ENCODE measurements around the gene NOC4L. TPM values are rescaled to one million over a fixed set of nuclear protein-coding genes. Genes with fewer than 3 reads are reported as not detected.

NOC4L gene
- total RNA-seq, 1 donor from 2014 or later = 10.0 TPM

GRCh38 chr12:132161796-132162507, 17.7 kb downstream of the NOC4L start:
- Histone ChIP-seq H3K4me3 (ENCODE audit: low read depth, low read length) (no peak overlapping the region), H3K36me3 (ENCODE audit: control insufficient read depth, insufficient read depth, low read length) (no peaks in the 10 kb centered on the region), H3K27me3 (ENCODE audit: control insufficient read depth, insufficient read depth, low read length) (no peaks in the 10 kb centered on the region)
- FAIRE-seq (no peak), DNase-seq (ENCODE audit: low read depth) (no peak)
- no peak for TF ChIP-seq CTCF (IDR thresholded peaks at IDR 0.05; ENCODE audit: insufficient read depth, low read length, severe bottlenecking)

GRCh38 chr12:132162508-132163031, 18.3 kb downstream of the NOC4L start:
- DNase-seq (ENCODE audit: low read depth) (no peak), FAIRE-seq (no peak)
- no peak overlapping the region for H3K4me3 ChIP-seq (ENCODE audit: low read depth, low read length)
- no peaks in the 10 kb centered on the region for H3K36me3 ChIP-seq (ENCODE audit: control insufficient read depth, insufficient read depth, low read length)
- no peak for TF ChIP-seq CTCF (IDR thresholded peaks at IDR 0.05; ENCODE audit: insufficient read depth, low read length, severe bottlenecking)
- H3K27me3 ChIP-seq (ENCODE audit: control insufficient read depth, insufficient read depth, low read length) = no peaks in the 10 kb centered on the region

GRCh38 chr12:132163041-132163910, 19.0 kb downstream of the NOC4L start:
- Histone ChIP-seq H3K36me3 (ENCODE audit: control insufficient read depth, insufficient read depth, low read length) (no peaks in the 10 kb centered on the region), H3K27me3 (ENCODE audit: control insufficient read depth, insufficient read depth, low read length) (no peaks in the 10 kb centered on the region), H3K4me3 (ENCODE audit: low read depth, low read length) (no peak overlapping the region)
- no peak for TF ChIP-seq CTCF (IDR thresholded peaks at IDR 0.05; ENCODE audit: insufficient read depth, low read length, severe bottlenecking)
- no peak for FAIRE-seq
- DNase-seq (ENCODE audit: low read depth) = no peak

- H3K27me3 ChIP-seq (ENCODE audit: control insufficient read depth, insufficient read depth, low read length) = no peaks in the 10 kb centered on the region
- TF ChIP-seq CTCF (IDR thresholded peaks at IDR 0.05; ENCODE audit: insufficient read depth, low read length, severe bottlenecking) = peak; percentile 17
- no peak for FAIRE-seq
Observed at GRCh38 chr12:132163911-132164288, 19.6 kb downstream of the NOC4L start.

GRCh38 chr12:132164426-132164825, 20.2 kb downstream of the NOC4L start:
- no peak for TF ChIP-seq CTCF (IDR thresholded peaks at IDR 0.05; ENCODE audit: insufficient read depth, low read length, severe bottlenecking)
- FAIRE-seq = no peak
- DNase-seq (ENCODE audit: low read depth) = no peak
- Histone ChIP-seq H3K27me3 (ENCODE audit: control insufficient read depth, insufficient read depth, low read length) (no peaks in the 10 kb centered on the region), H3K4me3 (ENCODE audit: low read depth, low read length) (no peak overlapping the region), H3K36me3 (ENCODE audit: control insufficient read depth, insufficient read depth, low read length) (no peaks in the 10 kb centered on the region)

More at GRCh38 chr12:132163911-132164288, 19.6 kb downstream of the NOC4L start:
- Histone ChIP-seq H3K36me3 (ENCODE audit: control insufficient read depth, insufficient read depth, low read length) (no peaks in the 10 kb centered on the region), H3K4me3 (ENCODE audit: low read depth, low read length) (no peak overlapping the region)
- no peak for DNase-seq (ENCODE audit: low read depth)
